HUDEP-2 (cell line): ENCODE data around the gene KRTAP2-2.

Experiments used
- DNase-seq, 76 experiments: peaks; one replicate each; lab custom pipeline; 2025; ENCODE audit not compliant: unreplicated experiment in 76 of 76; lab: John Stamatoyannopoulos, UW

Gene KRTAP2-2

DNA sequence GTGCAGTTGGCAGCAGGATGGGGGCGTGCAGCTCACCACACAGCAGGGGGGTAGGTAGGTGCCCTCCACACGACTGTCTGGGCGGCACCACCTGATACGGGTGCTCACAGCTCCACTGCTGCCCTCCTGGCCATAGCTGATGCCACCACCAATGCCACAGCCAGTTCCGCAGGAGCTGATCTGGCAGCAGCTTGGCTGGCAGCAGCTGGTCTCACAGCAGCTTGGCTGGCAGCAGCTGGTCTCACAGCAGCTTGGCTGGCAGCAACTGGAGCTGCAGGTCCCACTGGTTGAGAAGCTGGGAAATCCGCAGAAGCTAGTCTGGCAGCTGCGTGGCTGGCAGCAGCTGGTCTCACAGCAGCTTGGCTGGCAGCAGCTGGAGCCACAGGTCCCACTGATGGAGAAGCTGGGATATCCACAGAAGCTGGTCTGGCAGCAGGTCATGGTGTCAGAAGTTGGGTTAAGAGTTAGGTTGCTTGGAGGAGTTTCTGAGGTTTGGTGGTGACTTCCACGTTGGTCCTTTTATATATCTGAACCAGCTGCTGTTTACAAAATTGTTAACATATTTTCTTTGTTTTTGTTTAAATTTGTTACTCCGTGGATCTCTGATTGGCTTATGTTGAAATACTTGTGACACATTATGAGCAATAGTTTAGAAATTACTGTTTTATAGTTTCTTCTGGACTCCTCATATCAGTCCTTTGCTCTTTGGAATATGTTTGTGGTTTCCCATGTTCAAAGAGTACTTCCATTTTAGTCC is 28.1 kb downstream of the KRTAP2-2 start, which contains the start of gene KRTAP1-5:
TSS of gene KRTAP1-5 (minus strand) at position 494 of the 757 bp plus-strand sequence. CDS start at position 441, 53 bp downstream.
- no peak for DNase-seq

DNA sequence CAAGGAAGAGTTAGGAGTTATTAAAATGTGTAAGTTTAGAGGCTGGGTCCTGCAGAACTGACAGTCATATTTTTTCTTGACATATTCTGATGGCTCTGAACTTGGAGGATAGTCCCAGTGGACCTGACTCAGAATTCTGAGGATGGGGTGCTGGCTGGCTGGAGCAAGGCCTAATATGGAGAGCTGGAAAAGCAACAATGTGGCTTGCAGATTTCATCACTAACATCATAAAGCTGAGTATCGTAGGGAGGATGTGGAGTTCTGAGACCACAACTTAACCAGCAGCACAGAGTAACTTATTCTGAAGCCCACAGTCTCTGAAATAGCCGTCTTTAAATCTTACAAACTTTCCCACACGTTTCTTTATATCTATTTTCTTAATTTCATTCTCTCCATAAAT is 30.3 kb downstream of the KRTAP2-2 start:
- no peak for DNase-seq

GRCh38 chr17:41020336-41020735 is 34.7 kb downstream of the KRTAP2-2 start:
- no peak for DNase-seq

- DNase-seq, result no peak
These were observed 35.6 kb downstream of the KRTAP2-2 start for GRCh38 chr17:41019415-41019814.

DNA sequence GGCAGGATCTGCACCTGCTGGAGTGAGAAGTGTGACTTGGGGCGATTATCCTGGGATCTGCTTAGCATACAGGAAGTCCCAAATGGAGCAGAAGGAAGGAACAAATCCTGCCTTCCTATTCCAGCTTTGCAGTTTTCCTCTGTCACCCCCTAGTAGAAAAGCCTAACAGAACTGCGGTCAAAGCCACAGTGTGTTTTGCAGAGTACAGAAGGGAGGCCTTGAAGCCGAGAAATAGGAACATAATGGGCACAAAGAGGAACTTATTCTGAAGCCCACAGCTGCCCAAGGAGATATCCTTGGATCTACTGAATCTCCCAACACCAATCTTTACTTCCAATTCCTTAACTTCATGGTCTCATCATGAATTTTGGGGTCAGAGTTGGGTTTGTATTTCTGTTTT is 36.5 kb downstream of the KRTAP2-2 start:
- no peak for DNase-seq

GRCh38 chr17:41016578-41017215 is 38.3 kb downstream of the KRTAP2-2 start:
- DNase-seq, result no peak

DNA sequence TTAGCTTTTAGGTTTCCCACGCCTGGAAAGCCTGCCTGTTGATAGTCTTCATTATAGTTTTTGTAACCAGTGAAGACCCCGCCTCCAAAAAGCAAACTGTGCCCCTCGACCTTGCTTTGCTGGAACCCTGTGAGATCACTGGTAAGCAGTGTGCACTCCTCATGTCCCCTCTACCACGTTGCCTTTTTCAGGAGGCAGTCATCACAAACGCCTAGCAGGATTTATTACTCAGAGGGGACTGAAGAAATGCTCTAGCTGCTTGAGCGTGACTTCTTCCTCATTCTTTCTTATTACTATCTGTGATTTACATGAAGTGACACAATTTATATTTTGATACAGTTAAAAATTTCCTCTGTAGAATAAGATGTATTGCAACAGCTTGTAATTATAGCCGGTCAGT is 39.6 kb downstream of the KRTAP2-2 start:
- DNase-seq, result no peak

DNA sequence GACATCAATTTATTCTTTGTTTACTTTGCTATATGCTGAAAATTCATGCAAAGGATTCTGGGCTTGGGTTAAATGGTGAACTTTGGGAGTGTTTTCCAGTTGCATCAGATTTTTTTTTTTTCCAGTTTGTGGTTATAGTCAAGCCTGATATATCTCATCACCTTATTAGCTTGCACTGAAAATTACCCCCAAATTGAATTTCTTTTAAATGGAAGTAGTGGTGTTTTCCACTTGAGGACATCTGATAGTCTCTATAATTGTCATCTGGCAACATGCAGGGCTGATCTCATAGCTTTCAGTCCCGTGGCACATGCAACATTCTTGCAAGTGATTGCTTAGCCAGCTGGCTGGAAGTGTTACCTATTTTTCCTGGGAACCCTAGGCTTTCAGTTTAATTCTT is 41.4 kb downstream of the KRTAP2-2 start:
- no peak for DNase-seq

DNA sequence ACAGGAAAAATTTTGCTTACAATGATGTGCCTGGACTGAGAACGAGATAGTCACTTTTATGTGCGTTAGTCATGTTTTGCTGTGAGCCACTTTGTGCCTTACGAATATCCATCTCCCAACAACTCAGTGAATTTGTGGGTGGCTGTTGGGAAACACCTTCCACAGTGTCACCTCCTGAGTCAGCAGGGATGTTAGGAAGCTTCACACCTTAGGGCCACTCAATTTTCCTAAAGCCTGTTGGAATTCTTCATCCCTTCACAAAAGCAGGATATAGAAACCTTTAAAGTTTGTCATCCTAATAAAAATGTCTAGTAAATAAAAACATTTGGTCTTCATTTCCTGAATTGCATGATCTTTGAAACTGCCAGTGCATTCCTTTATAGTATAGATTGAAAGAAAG is 41.8 kb downstream of the KRTAP2-2 start:
- DNase-seq, result no peak

DNA sequence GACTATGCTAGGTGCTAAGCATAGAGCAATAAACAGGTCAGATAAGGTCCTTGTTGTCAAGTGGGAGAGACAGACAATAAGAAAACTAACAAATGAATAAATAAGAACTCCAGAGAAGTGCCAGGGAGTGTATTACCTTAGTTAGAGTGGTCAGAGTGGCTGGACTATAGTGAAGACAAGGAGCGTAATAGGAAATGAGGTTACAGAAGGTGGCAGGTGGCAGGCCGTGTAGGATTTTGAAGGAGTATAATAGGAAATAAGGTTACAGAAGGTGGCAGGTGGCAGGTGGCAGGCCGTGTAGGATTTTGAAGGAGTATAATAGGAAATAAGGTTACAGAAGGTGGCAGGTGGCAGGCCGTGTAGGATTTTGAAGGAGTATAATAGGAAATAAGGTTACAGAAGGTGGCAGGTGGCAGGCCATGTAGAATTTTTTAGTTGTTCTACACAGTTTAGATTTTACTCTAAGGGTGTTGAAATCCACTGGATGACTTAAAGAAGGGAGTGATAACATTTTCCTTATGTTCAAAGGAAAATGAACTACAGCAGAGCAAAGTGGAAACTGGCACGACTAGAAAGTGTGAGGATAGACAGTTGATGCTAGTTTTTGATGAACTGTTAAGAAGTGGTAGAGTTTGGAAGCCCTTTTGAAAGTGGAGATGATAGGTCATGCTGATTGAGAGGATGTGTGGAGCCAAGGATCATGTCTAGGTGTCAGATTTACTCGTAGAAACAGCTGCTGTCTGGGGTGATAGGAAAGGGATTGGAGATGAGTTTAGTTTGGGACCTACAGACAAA is 42.5 kb downstream of the KRTAP2-2 start:
- DNase-seq, result no peak

DNA sequence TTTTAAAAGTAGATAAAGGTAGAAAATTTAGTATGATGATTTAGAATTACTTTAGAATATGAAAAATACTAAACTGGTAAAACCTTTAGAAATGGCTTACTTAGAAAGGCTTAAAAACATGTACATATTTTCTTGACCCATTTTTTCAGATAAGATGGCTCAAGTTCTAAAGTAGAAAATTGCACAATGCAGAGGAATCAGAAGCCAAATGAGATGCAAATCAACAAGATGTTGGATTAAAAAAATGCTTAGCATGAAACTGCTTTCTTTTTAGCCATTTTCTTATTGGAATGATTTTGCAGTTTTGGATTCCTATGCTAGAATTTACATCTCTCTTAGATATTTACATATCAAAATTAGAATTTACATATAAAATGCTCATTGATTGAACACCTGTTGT is 44.6 kb downstream of the KRTAP2-2 start:
- no peak for DNase-seq

DNA sequence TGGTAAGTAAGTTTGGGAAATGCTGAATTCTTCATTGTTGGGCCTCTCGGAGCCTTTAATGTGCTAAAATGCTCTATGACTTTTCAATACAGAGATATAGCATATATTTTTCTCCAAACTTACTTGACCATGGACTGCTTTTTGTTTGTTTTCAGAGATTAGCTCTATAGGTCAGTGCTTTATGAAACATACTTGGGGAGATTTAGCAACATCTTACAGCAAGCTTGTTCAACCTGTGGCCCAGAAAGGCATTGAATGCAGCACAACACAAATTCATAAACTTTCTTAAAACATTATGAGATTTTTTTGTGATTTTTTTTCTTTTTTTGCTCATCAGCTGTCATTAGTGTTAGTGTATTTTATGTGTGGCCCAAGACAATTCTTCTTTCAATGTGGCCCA is 45.1 kb downstream of the KRTAP2-2 start:
- no peak for DNase-seq

- no peak for DNase-seq
These were observed 45.7 kb downstream of the KRTAP2-2 start for GRCh38 chr17:41009301-41009760.

- DNase-seq, result no peak
These were observed 46.2 kb downstream of the KRTAP2-2 start, which contains the start of gene KRTAP3-1 for GRCh38 chr17:41008811-41009210. Gene KRTAP3-1, minus strand, starts transcription at chr17:41009128. Its CDS starts 54 bp downstream, at chr17:41009074.
